Measurements from ENCODE around the gene NMUR2.

- TF ChIP-seq CTCF (conservative IDR thresholded peaks at IDR 0.05): no peak
- TF ChIP-seq ZFX (IDR thresholded peaks at IDR 0.05): no peak
These were observed 38.9 kb upstream of the NMUR2 start for GRCh38 chr5:152443935-152444334.

Data from C4-2B (cell line).